Cortex of kidney (tissue), 1 donor: ENCODE data around the gene CBX8.

ENCODE experiments used
- DNase-seq: peaks from one replicate; lab custom pipeline; 2025; lab: John Stamatoyannopoulos, UW

CBX8 gene

GRCh38 chr17:79796763-79797491, at the start of gene CBX8:
CBX8 (minus strand) TSS chr17:79797077; CDS start chr17:79796998, 79 bp downstream.
- DNase-seq, result peak; percentile 93

GRCh38 chr17:79845601-79845949, 48.7 kb upstream of the CBX8 start:
- no peak for DNase-seq

GRCh38 chr17:79844869-79845600, 48.2 kb upstream of the CBX8 start:
- no peak for DNase-seq

- no peak for DNase-seq
Measured at GRCh38 chr17:79843816-79844800, 47.2 kb upstream of the CBX8 start.

- no peak for DNase-seq
Measured at GRCh38 chr17:79843474-79843815, 46.6 kb upstream of the CBX8 start.

- no peak for DNase-seq
Measured at GRCh38 chr17:79842656-79843473, 46.0 kb upstream of the CBX8 start.

- DNase-seq, result no peak
Measured at GRCh38 chr17:79842136-79842655, 45.3 kb upstream of the CBX8 start.

GRCh38 chr17:79841369-79842135, 44.7 kb upstream of the CBX8 start:
- DNase-seq, result no peak

- no peak for DNase-seq
Measured at GRCh38 chr17:79840989-79841286, 44.1 kb upstream of the CBX8 start.

- no peak for DNase-seq
Measured at GRCh38 chr17:79840269-79840988, 43.6 kb upstream of the CBX8 start.

- no peak for DNase-seq
Measured at GRCh38 chr17:79839356-79840268, 42.7 kb upstream of the CBX8 start, which contains the start of gene CBX4. CBX4 (minus strand) TSS chr17:79839440; CDS start chr17:79839251, 189 bp downstream.

GRCh38 chr17:79838522-79839274, 41.8 kb upstream of the CBX8 start:
- DNase-seq, result no peak

- DNase-seq, result no peak
Measured at GRCh38 chr17:79837888-79838521, 41.1 kb upstream of the CBX8 start.

GRCh38 chr17:79836972-79837887, 40.4 kb upstream of the CBX8 start:
- DNase-seq, result no peak

- no peak for DNase-seq
Measured at GRCh38 chr17:79836510-79836971, 39.7 kb upstream of the CBX8 start.

- no peak for DNase-seq
Measured at GRCh38 chr17:79835953-79836509, 39.2 kb upstream of the CBX8 start.
